ENCODE results near the gene HECTD1. TPM values are rescaled to one million over a fixed set of nuclear protein-coding genes. Genes with fewer than 3 reads are reported as not detected.
A peak's percentile ranks its signal among the peaks of the same experiment; 100 is the strongest.

HECTD1 gene
- total and polyA plus RNA-seq, 9 of the 15 experiments (the other 6 are each of a cell fraction or from before 2014, with no cell fraction given), result 27.9 to 111 (median 78.1) TPM

DNA sequence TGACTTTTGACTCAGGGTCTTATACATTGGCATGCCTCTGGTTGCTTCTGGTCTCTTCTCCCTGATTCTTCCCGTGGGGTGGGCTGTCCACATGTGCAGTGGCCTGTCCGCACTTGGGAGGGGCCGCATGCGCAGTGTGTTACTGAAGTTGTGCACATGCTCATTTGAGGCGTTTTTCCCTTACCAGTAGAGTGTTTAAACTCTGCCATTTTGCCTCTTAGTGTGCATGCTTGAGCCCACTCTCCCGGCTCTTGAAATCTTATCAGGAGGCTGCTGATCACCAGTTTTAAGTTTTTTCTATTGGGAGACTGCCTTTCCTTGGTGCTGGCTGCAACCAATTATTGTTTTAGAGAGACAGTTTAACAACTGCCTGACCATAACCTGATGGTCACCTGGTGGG is 32.1 kb upstream of the HECTD1 start (continued):
- TF ChIP-seq HNRNPLL (IDR thresholded peaks at IDR 0.05; ENCODE audit: low read depth, low read length, poor library complexity, severe bottlenecking) (no peak), TCF3 (CRISPR knock-in tag; IDR thresholded peaks at IDR 0.05) (no peak), POLR2A (conservative IDR thresholded peaks at IDR 0.05) (0 out of 2 replicates have a peak, but pooled peaks have one; percentile 47), MECOM (CRISPR knock-in tag; IDR thresholded peaks at IDR 0.05) (no peak), SAP30 (IDR thresholded peaks at IDR 0.05; ENCODE audit: borderline replicate concordance, insufficient read depth, low read depth, low read length, poor library complexity, severe bottlenecking) (no peak), TAF1 (IDR thresholded peaks at IDR 0.05; ENCODE audit: control insufficient read depth, extremely low read depth, insufficient read depth, low read length, severe bottlenecking) (no peak), CBX3 (IDR thresholded peaks at IDR 0.05; ENCODE audit: borderline replicate concordance in 1 of 2, low read length in 2 of 2) (no peak), KAT2B (IDR thresholded peaks at IDR 0.05; ENCODE audit: low read depth, low read length) (no peak), CHD1 (IDR thresholded peaks at IDR 0.05; ENCODE audit: low read length) (no peak), ZNF57 (CRISPR knock-in tag; IDR thresholded peaks at IDR 0.05) (no peak), NFRKB (IDR thresholded peaks at IDR 0.05; ENCODE audit: low read depth) (no peak), NFYB (IDR thresholded peaks at IDR 0.05; ENCODE audit: extremely low read depth, insufficient read length) (no peak), NUFIP1 (IDR thresholded peaks at IDR 0.05; ENCODE audit: partially characterized antibody) (no peak), YY1 (IDR thresholded peaks at IDR 0.05; ENCODE audit: borderline replicate concordance in 1 of 3, control insufficient read depth in 1 of 3, extremely low read depth in 1 of 3, insufficient read depth in 3 of 3, insufficient read length in 1 of 3, insufficient replicate concordance in 2 of 3, low read depth in 1 of 3, low read length in 2 of 3) (peak in 1 of 3 experiments; percentile 32), TAL1 (IDR thresholded peaks at IDR 0.05) (no peak), ZNF644 (tag; IDR thresholded peaks at IDR 0.05; ENCODE audit: low read depth) (no peak), RB1 (IDR thresholded peaks at IDR 0.05; ENCODE audit: low read depth) (no peak), ZNF586 (CRISPR knock-in tag; conservative IDR thresholded peaks at IDR 0.05) (no peak)
- TF ChIP-seq, protein P1, sequence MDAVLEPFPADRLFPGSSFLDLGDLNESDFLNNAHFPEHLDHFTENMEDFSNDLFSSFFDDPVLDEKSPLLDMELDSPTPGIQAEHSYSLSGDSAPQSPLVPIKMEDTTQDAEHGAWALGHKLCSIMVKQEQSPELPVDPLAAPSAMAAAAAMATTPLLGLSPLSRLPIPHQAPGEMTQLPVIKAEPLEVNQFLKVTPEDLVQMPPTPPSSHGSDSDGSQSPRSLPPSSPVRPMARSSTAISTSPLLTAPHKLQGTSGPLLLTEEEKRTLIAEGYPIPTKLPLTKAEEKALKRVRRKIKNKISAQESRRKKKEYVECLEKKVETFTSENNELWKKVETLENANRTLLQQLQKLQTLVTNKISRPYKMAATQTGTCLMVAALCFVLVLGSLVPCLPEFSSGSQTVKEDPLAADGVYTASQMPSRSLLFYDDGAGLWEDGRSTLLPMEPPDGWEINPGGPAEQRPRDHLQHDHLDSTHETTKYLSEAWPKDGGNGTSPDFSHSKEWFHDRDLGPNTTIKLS (IDR thresholded peaks at IDR 0.05; ENCODE audit: borderline replicate concordance, low read depth), result no peak
- TF ChIP-seq, protein P2, sequence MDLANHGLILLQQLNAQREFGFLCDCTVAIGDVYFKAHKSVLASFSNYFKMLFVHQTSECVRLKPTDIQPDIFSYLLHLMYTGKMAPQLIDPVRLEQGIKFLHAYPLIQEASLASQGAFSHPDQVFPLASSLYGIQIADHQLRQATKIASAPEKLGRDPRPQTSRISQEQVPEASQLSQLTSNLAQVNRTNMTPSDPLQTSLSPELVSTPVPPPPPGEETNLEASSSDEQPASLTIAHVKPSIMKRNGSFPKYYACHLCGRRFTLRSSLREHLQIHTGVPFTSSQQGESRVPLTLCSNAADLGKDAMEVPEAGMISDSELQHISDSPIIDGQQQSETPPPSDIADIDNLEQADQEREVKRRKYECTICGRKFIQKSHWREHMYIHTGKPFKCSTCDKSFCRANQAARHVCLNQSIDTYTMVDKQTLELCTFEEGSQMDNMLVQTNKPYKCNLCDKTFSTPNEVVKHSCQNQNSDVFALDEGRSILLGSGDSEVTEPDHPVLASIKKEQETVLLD (IDR thresholded peaks at IDR 0.05), result 0 out of 2 replicates have a peak, but pooled peaks have one; percentile 17
- TF ChIP-seq, protein P3, sequence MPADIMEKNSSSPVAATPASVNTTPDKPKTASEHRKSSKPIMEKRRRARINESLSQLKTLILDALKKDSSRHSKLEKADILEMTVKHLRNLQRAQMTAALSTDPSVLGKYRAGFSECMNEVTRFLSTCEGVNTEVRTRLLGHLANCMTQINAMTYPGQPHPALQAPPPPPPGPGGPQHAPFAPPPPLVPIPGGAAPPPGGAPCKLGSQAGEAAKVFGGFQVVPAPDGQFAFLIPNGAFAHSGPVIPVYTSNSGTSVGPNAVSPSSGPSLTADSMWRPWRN (IDR thresholded peaks at IDR 0.05; ENCODE audit: low read depth), result no peak
- TF ChIP-seq, protein P4, sequence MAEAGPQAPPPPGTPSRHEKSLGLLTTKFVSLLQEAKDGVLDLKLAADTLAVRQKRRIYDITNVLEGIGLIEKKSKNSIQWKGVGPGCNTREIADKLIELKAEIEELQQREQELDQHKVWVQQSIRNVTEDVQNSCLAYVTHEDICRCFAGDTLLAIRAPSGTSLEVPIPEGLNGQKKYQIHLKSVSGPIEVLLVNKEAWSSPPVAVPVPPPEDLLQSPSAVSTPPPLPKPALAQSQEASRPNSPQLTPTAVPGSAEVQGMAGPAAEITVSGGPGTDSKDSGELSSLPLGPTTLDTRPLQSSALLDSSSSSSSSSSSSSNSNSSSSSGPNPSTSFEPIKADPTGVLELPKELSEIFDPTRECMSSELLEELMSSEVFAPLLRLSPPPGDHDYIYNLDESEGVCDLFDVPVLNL (CRISPR knock-in tag; IDR thresholded peaks at IDR 0.05; ENCODE audit: low read depth), result no peak
- TF ChIP-seq, protein P5, sequence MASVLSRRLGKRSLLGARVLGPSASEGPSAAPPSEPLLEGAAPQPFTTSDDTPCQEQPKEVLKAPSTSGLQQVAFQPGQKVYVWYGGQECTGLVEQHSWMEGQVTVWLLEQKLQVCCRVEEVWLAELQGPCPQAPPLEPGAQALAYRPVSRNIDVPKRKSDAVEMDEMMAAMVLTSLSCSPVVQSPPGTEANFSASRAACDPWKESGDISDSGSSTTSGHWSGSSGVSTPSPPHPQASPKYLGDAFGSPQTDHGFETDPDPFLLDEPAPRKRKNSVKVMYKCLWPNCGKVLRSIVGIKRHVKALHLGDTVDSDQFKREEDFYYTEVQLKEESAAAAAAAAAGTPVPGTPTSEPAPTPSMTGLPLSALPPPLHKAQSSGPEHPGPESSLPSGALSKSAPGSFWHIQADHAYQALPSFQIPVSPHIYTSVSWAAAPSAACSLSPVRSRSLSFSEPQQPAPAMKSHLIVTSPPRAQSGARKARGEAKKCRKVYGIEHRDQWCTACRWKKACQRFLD (CRISPR knock-in tag; IDR thresholded peaks at IDR 0.05), result no peak

All from K562 (cell line).